GM20431 (cell line): ENCODE measurements around the gene OSBPL2.

ENCODE experiments used
- in situ Hi-C: fragments of 300-500 bp; cut with MseI, MboI; formaldehyde crosslinking; loops from one replicate; pipeline ENCODE4 v1.15.0; 2020; ENCODE audit warnings: low sequenced_read_pairs; ENCODE audit not compliant: unreplicated experiment

Gene OSBPL2

GRCh38 chr20:62232770-62233645 is 5.3 kb upstream of the OSBPL2 start:
- in situ Hi-C loops = no loop called here

GRCh38 chr20:62233684-62234083 is 4.6 kb upstream of the OSBPL2 start:
- in situ Hi-C loops = no loop called here

GRCh38 chr20:62234339-62234738 is 4.0 kb upstream of the OSBPL2 start:
- in situ Hi-C loops = no loop called here

- in situ Hi-C loops = no loop called here
These were observed 3.1 kb upstream of the OSBPL2 start for GRCh38 chr20:62235001-62235776.

GRCh38 chr20:62235777-62236157 is 2.6 kb upstream of the OSBPL2 start:
- in situ Hi-C loops = no loop called here

GRCh38 chr20:62236200-62236599 is 2.1 kb upstream of the OSBPL2 start:
- in situ Hi-C loops = no loop called here

GRCh38 chr20:62236766-62237513 is 1.4 kb upstream of the OSBPL2 start:
- in situ Hi-C loops = no loop called here

GRCh38 chr20:62237514-62237800 is 864 bp upstream of the OSBPL2 start:
- in situ Hi-C loops = no loop called here

- in situ Hi-C loops = no loop called here
These were observed 402 bp downstream of the OSBPL2 start for GRCh38 chr20:62238569-62239277.

GRCh38 chr20:62239278-62239879 is 1.1 kb downstream of the OSBPL2 start:
- in situ Hi-C loops = no loop called here

- in situ Hi-C loops = no loop called here
These were observed 1.8 kb downstream of the OSBPL2 start for GRCh38 chr20:62240020-62240685.

- in situ Hi-C loops = no loop called here
These were observed 3.2 kb downstream of the OSBPL2 start for GRCh38 chr20:62241506-62241905.

- in situ Hi-C loops = no loop called here
These were observed 3.9 kb downstream of the OSBPL2 start for GRCh38 chr20:62242176-62242575.

- in situ Hi-C loops = no loop called here
These were observed 4.8 kb downstream of the OSBPL2 start for GRCh38 chr20:62243106-62243505.

GRCh38 chr20:62243906-62244515 is 5.7 kb downstream of the OSBPL2 start:
- in situ Hi-C loops = no loop called here

- in situ Hi-C loops = no loop called here
These were observed 6.4 kb downstream of the OSBPL2 start for GRCh38 chr20:62244644-62245108.

GRCh38 chr20:62245911-62246280 is 7.6 kb downstream of the OSBPL2 start:
- in situ Hi-C loops = no loop called here

- in situ Hi-C loops = no loop called here
These were observed 8.1 kb downstream of the OSBPL2 start for GRCh38 chr20:62246431-62246830.
